PC-9 (cell line): Measurements from ENCODE around the gene DPP10. TPM values are rescaled to one million over a fixed set of nuclear protein-coding genes. Genes with fewer than 3 reads are reported as not detected.
"Not testable (repeated sequence)": the region's sequence is repeated elsewhere in the genome, so short reads cannot be mapped to it uniquely, and the experiment has no call there.

Source experiments
- BruUV-seq: library from RNA; stranded (reverse); fragments of 400-500 nt; replicated peaks from 2 replicates; lab custom pipeline; 2021; lab: Mats Ljungman, UMichigan
- CTCF ChIA-PET: fragments of 300-600 bp; sonication (Branson Sonifier 250); formaldehyde crosslinking; loops from one replicate; lab custom pipeline; 2022; ENCODE audit warnings: antibody characterized with exemption; lab: Charles Lee
- POLR2A ChIA-PET: fragments of 300-600 bp; sonication (Branson Sonifier 250); formaldehyde crosslinking; loops from one replicate; lab custom pipeline; 2022; ENCODE audit warnings: antibody characterized with exemption; ENCODE audit not compliant: unreplicated experiment; lab: Charles Lee
- DNase-seq, 2 experiments: peaks; one replicate each; pipeline versions ENCODE4 v3.0.0 to v3.0.0-alpha.2; 2015 to 2022; ENCODE audit warnings: mixed read lengths in 1 of 2
- H2AFZ ChIP-seq: fragments of 200-600 bp; sonication (generic); 2 replicates; pipeline ENCODE4 v1.8.1; 2017; ENCODE audit warnings: antibody characterized with exemption
- H3F3A ChIP-seq: fragments of 200-600 bp; sonication (generic); 2 replicates; pipeline ENCODE4 v1.8.1; 2017; ENCODE audit warnings: antibody characterized with exemption, mild to moderate bottlenecking, low read depth; ENCODE audit not compliant: insufficient read depth
- H3K27ac ChIP-seq: fragments of 200-600 bp; sonication (generic); 2 replicates; pipeline ENCODE4 v1.6.1; 2016; ENCODE audit warnings: mixed run types
- H3K27me3 ChIP-seq: fragments of 200-600 bp; sonication (generic); 2 replicates; pipeline ENCODE4 v1.6.1; 2016; ENCODE audit warnings: low read depth, mixed run types; ENCODE audit not compliant: insufficient read depth
- H3K36me3 ChIP-seq: fragments of 200-600 bp; sonication (generic); 2 replicates; pipeline ENCODE4 v1.6.1; 2016; ENCODE audit warnings: low read depth, mixed run types
- H3K4me1 ChIP-seq: fragments of 200-600 bp; sonication (generic); replicated peaks from 2 replicates; pipeline ENCODE4 v1.6.1; 2016; ENCODE audit warnings: mixed run types; ENCODE audit not compliant: insufficient read depth
- H3K4me2 ChIP-seq: fragments of 200-600 bp; sonication (generic); 2 replicates; pipeline ENCODE4 v1.6.1; 2017; ENCODE audit warnings: mixed run types
- H3K4me3 ChIP-seq: fragments of 200-600 bp; sonication (generic); 2 replicates; pipeline ENCODE4 v1.6.1; 2016; ENCODE audit warnings: mixed run types
- H3K79me2 ChIP-seq: fragments of 200-600 bp; sonication (generic); 2 replicates; pipeline ENCODE4 v1.6.1; 2017; ENCODE audit warnings: low read depth, mixed run types
- H3K9me2 ChIP-seq: fragments of 200-600 bp; sonication (generic); 2 replicates; pipeline ENCODE4 v1.8.1; 2017; ENCODE audit warnings: mild to moderate bottlenecking; ENCODE audit not compliant: insufficient read depth
- H3K9me3 ChIP-seq: fragments of 200-600 bp; sonication (generic); 2 replicates; pipeline ENCODE4 v1.8.1; 2016; ENCODE audit warnings: low read depth; ENCODE audit not compliant: insufficient read depth
- H4K20me1 ChIP-seq: fragments of 200-600 bp; sonication (generic); 2 replicates; pipeline ENCODE4 v1.8.1; 2017; ENCODE audit not compliant: insufficient read depth
- EZH2 ChIP-seq: fragments of 200-600 bp; sonication (generic); IDR thresholded peaks from 2 replicates; pipeline ENCODE4 v1.8.0; 2017; ENCODE audit warnings: antibody characterized with exemption, low read depth
- intact Hi-C: fragments of 100-400 bp; cut with micrococcal nuclease; formaldehyde crosslinking; loops from one replicate; pipeline ENCODE4 v1.10.0; 2022; ENCODE audit not compliant: unreplicated experiment
- total RNA-seq: library from RNA; stranded (reverse); gene quantifications from 2 replicates; pipeline ENCODE4 v1.2.3, GENCODE V29; 2021
- TF ChIP-seq, protein P1 (sequence below): fragments of 200-600 bp; sonication (generic); conservative IDR thresholded peaks from 2 replicates; pipeline ENCODE4 v1.6.1; 2017; ENCODE audit warnings: mixed run types, antibody characterized with exemption, mild to moderate bottlenecking, moderate library complexity

DPP10 gene
- total RNA-seq, 1 experiment from 2014 or later = not detected

DNA sequence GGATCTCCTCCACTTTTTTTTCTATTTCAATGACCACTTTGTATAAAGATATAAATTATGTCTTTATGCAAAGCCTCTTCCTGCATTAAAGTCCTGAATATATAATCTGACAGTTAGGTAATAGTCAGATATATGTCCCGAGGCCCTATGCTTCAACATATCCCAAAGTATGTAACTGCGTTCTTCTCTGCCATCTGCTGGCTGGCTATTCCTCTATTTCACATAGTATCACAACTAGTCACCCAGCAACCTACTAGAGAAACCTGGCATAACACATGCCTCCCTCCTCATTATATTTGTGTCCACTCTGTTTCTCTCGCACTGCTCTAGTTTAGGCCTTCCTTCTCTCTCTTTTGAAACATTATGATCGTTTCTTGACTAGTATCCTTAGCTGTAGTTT is 640.8 kb downstream of the DPP10 start:
- CTCF ChIA-PET = no interaction called here
- Histone ChIP-seq H3F3A (no peaks in the 10 kb centered on the region), H3K4me1 (no peaks in the 10 kb centered on the region), H3K79me2 (no peaks in the 10 kb centered on the region), H3K27me3 (no peaks in the 10 kb centered on the region), H3K9me2 (no peaks in the 10 kb centered on the region), H3K27ac (no peak overlapping the region), H4K20me1 (no peaks in the 10 kb centered on the region), H3K4me3 (no peak overlapping the region), H3K9me3 (no peaks in the 10 kb centered on the region), H2AFZ (no peak overlapping the region), H3K4me2 (no peak overlapping the region), H3K36me3 (no peaks in the 10 kb centered on the region)
- no TSS peak for BruUV-seq
- POLR2A ChIA-PET = no interaction called here
- intact Hi-C loops = loop anchor here (10.0 kb wide), 1 partner anchor 608 kb away; no protein-coding TSS in a partner anchor
- DNase-seq = no peak
- TF ChIP-seq, protein P1, sequence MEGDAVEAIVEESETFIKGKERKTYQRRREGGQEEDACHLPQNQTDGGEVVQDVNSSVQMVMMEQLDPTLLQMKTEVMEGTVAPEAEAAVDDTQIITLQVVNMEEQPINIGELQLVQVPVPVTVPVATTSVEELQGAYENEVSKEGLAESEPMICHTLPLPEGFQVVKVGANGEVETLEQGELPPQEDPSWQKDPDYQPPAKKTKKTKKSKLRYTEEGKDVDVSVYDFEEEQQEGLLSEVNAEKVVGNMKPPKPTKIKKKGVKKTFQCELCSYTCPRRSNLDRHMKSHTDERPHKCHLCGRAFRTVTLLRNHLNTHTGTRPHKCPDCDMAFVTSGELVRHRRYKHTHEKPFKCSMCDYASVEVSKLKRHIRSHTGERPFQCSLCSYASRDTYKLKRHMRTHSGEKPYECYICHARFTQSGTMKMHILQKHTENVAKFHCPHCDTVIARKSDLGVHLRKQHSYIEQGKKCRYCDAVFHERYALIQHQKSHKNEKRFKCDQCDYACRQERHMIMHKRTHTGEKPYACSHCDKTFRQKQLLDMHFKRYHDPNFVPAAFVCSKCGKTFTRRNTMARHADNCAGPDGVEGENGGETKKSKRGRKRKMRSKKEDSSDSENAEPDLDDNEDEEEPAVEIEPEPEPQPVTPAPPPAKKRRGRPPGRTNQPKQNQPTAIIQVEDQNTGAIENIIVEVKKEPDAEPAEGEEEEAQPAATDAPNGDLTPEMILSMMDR = no peak; the same call in 1 of the 2 replicates
- no peak for TF ChIP-seq EZH2

DNA sequence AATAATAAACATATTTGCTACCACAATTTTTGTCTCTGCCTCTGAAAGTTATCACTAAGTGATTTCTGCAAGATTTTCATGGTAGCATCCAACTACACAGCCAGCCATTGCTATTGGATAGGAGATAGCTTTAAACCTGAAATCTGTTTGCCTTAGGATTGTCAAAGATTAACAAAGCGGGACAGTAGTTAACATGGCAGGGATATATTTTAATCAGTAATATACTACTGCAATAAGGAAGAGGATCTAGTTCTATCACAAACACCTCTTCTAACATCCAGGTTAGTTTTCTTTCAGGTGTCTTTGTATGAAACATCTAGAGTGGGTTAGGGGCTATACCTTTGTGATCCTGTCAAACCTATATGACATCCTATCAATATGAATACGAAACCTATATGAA is 641.3 kb downstream of the DPP10 start:
- intact Hi-C loops = loop anchor here (10.0 kb wide), 1 partner anchor 609 kb away; no protein-coding TSS in a partner anchor
- Histone ChIP-seq H3K4me1 (no peaks in the 10 kb centered on the region), H3F3A (no peaks in the 10 kb centered on the region), H3K9me2 (no peaks in the 10 kb centered on the region), H3K4me2 (no peak overlapping the region), H3K4me3 (no peak overlapping the region), H3K27ac (no peak overlapping the region), H2AFZ (no peak overlapping the region), H3K36me3 (no peaks in the 10 kb centered on the region), H3K27me3 (no peaks in the 10 kb centered on the region), H4K20me1 (no peaks in the 10 kb centered on the region), H3K79me2 (no peaks in the 10 kb centered on the region), H3K9me3 (no peaks in the 10 kb centered on the region)
- no peak for DNase-seq
- ChIA-PET CTCF (no interaction called here), POLR2A (no interaction called here)
- TF ChIP-seq EZH2 = no peak
- TF ChIP-seq, protein P1 = no peak
- BruUV-seq = no TSS peak

DNA sequence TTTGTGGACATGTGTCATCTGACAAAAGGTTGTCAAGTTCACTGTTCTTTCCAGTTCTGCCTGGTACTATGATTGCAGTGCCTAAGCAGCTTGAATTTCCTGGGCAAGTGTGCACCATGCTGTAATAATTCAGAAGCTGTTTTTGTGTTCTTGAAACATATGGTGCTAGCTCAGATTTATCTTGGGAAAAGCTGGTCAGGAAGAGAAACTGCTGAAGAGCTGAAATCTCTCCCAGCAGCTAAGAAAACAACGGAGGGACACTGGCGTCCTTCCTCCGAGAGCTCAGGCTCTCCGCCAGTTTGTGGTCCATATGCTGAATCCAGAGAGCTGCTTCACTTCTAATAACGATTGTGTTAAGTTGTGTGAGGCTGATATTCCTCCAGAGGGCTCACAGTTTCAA is 642.0 kb downstream of the DPP10 start:
- no peaks in the 10 kb centered on the region for H3K36me3 ChIP-seq
- TF ChIP-seq, protein P1 = no peak
- TF ChIP-seq EZH2 = no peak
- intact Hi-C loops = loop anchor here (10.0 kb wide), 1 partner anchor 610 kb away; no protein-coding TSS in a partner anchor

DNA sequence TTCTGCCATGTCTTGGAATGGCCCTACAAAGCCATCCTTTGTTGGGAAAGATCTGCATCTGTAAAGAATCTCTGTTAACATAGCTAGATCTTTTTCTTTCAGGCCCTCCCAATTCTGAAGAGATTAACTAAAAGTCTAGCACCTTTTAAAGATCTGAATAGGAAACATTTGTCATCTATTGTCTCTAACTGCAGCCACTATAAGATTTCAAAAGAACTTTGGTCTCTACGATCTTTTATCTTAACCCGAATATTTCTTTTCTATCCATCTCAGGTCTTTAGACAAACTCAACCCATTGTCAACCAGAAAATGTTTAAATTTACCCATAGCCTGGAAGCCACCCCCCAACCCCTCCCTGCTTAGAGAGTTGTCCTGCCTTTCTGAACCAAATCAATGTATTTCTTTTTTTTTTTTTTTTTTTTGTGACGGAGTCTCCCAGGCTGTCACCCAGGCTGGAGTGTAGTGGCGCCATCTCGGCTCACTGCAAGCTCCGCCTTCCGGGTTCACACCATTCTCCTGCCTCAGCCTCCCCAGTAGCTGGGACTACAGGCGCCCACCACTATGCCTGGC is 643.7 kb downstream of the DPP10 start:
- DNase-seq, BruUV-seq, H3K9me2 ChIP-seq, H3K9me3 ChIP-seq, H3K36me3 ChIP-seq, H3K4me3 ChIP-seq, H3K79me2 ChIP-seq, H3K4me1 ChIP-seq, POLR2A ChIA-PET, H3F3A ChIP-seq, CTCF ChIA-PET, H3K27me3 ChIP-seq, H4K20me1 ChIP-seq, H3K27ac ChIP-seq, H3K4me2 ChIP-seq, H2AFZ ChIP-seq: not testable (repeated sequence)
- intact Hi-C loops = loop anchor here (10.0 kb wide), 1 partner anchor 611 kb away; no protein-coding TSS in a partner anchor

More for the DNA sequence above, 642.0 kb downstream of the DPP10 start:
- Histone ChIP-seq H3K4me3 (no peak overlapping the region), H3K27ac (no peak overlapping the region), H3K79me2 (no peaks in the 10 kb centered on the region), H2AFZ (no peak overlapping the region), H3K4me1 (no peaks in the 10 kb centered on the region), H3K27me3 (no peaks in the 10 kb centered on the region), H3K4me2 (no peak overlapping the region), H3K9me3 (no peaks in the 10 kb centered on the region), H4K20me1 (no peaks in the 10 kb centered on the region), H3F3A (no peaks in the 10 kb centered on the region), H3K9me2 (no peaks in the 10 kb centered on the region)
- ChIA-PET POLR2A (interaction anchor here (0.6 kb wide), 1 partner anchor 28 kb away, joined by 3 read pairs; no protein-coding TSS in a partner anchor), CTCF (no interaction called here)
- BruUV-seq = no TSS peak
- DNase-seq = no peak
